GM12873 (cell line): Measurements from ENCODE around the gene C9.

Source experiments
- TF ChIP-seq, protein P1 (sequence below): IDR thresholded peaks from 2 replicates; pipeline ENCODE4 v1.5.1; 2012; ENCODE audit warnings: low read depth, mild to moderate bottlenecking, moderate library complexity, low read length, control low read depth; ENCODE audit not compliant: insufficient read depth; ENCODE audit errors: missing control alignments

The C9 gene

GRCh38 chr5:39299962-39300361 lies 64.3 kb downstream of the C9 start:
- TF ChIP-seq, protein P1, sequence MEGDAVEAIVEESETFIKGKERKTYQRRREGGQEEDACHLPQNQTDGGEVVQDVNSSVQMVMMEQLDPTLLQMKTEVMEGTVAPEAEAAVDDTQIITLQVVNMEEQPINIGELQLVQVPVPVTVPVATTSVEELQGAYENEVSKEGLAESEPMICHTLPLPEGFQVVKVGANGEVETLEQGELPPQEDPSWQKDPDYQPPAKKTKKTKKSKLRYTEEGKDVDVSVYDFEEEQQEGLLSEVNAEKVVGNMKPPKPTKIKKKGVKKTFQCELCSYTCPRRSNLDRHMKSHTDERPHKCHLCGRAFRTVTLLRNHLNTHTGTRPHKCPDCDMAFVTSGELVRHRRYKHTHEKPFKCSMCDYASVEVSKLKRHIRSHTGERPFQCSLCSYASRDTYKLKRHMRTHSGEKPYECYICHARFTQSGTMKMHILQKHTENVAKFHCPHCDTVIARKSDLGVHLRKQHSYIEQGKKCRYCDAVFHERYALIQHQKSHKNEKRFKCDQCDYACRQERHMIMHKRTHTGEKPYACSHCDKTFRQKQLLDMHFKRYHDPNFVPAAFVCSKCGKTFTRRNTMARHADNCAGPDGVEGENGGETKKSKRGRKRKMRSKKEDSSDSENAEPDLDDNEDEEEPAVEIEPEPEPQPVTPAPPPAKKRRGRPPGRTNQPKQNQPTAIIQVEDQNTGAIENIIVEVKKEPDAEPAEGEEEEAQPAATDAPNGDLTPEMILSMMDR: no peak

DNA sequence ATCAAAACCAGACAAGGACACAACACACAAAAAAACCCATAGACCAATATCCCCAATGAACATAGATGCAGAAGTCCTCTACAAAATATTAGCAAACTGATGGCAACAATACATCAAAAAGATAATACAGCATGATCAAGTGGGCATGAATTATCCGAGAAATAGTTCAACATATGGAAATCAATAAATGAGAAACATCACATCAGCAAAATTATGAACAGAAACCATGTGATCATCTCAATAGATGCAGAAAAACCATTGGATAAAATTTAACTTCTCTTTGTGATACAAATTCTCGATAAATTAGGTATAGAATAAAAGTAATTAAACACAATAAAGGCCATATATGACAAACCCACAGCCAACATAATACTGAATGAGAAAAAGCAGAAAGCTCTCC lies 69.6 kb downstream of the C9 start:
- TF ChIP-seq, protein P1: no peak

- TF ChIP-seq, protein P1: no peak
Observed at GRCh38 chr5:39284552-39284951, 79.7 kb downstream of the C9 start.

DNA sequence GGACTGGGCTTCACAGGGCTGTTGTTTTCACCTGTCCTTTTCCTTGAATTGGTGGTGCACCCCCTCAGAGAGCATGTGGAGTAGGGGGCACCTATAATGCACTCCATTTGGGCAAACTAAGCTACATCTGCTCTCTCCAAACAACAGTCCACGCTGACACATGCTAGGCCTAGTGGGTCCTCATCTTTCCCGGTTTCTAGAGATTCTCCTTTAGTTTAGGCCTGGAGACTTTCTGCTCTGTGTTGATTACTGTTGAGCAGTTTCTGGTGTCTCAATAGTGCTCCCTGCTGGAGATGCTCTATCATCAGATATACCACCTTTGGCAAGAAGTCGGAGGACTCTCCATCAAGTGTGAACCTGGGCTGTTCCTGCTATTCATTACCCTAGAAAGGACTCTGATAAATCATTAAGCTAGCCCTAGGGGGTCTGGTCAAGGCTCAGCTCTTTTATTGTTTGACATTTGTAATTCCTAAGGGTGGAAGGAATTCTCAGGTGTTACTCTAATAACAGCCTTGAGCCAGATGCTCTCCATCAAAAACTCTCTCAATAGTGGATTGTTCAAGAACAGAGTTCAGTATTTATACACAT lies 81.0 kb downstream of the C9 start:
- TF ChIP-seq, protein P1: peak; percentile 75

DNA sequence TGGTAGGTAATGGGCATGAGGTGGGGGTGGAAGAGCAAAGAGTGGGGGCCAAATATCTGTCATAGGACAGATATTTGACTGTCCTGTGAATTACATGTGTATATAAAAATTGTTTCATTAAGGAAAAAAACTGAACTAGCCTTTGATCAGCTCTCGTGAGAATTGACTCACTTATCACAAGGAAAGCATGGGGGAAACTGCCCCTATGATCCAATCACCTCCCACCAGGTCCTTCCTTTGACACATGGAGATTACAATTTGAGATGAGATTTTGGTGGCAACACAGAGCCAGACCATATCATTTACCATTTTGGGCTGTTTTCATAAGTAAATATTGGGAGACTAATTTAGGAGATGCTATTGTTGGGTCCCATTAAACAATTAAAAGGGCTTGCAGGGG lies 81.7 kb downstream of the C9 start:
- TF ChIP-seq, protein P1: no peak

DNA sequence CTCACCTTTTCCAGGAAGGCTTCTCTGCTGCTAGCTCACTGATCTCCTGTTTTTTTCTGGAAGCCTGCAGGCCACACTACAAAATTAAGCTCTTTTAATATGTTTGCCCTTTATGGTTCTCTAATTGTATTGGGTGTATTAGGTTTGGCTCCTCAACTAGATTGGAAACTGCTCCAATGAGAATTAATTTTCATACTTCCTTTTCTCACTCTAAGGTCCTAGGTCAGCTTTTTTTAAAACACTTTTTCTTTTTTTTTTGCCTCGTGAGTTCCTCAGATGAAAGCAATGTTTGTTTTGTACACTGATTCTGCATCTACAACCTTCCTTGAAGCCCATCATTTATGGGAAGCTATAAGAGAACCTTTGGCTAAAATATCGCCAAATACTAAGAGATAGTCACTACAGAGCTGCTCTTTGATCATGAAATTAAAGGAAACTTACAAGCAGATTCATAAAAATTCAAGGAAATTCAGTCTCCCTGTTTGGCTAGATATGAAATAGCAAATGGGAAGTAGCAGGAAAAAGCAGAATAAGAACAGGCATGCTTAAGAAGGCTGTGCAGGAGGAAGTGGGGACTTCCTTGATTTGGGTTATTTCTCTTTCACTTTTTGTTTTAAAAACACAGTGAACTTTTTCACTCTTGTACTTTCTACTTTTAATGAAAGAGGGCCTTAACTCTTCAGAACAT lies 89.8 kb downstream of the C9 start:
- TF ChIP-seq, protein P1: no peak

DNA sequence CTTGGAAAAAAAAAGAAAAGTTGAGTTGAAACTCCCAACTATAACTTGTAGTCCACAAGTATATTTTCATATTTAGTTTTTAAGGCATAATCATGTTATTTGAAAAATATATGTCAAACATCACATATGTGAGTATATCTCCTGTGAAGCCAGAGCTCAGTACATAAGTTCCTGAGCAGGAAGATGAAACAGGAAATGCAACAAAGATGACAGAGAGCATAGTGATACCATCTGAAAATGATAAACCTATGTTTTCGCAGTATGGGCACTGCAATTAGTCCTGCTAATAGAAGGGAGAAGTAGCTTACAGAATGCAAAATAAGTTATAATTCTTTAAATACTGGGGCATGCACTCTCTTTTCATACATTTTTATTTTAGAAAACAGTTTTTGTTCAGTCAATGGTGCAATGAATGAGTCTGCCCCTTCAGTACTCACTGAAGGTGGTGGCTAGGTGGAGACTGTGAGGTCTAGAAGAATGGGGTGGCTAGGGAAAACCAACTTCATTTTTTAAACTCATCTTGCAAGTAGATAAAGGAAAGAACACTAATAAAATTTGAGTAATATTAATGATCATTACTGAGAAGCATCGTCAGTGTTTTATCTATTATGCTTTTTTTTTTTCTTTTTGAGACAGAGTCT lies 90.9 kb downstream of the C9 start:
- TF ChIP-seq, protein P1: no peak
